ENCODE results near the gene AVL9. TPM values are rescaled to one million over a fixed set of nuclear protein-coding genes. Genes with fewer than 3 reads are reported as not detected.

AVL9 gene
- total and polyA plus RNA-seq, 8 donors, result 4.6 to 23.4 (median 17.2) TPM

DNA sequence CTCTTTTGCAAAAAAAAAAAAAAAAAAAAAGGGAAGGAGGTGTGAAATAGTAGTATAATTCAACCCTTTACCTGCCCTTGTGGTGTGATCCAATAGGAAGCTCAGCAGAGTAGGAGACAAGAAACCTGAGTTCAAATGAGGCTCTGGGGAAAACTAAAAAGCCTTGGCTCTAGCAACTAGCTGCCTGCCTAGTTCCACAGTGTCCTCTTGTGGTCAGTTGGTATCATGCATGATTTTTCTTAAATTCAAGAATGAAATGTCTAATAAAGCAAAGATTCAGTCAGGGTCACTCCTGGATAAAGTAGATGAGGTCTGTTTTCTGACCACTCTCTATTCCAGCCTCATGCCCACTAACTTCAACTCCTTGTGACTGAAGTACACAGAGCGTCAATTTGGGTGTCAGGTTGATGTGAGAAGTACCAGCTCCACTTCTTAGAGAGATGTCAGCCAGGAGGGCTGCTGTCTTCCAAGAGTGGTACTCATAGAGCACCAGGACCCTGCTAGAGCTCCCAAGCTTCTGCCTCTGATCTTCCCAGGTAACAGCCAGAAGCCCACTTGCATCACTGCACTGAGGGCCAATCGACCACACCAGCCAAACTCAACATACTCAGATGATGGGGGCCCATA is 15.6 kb upstream of the AVL9 start:
- 67 to 83% methylated on average over 2 of the region's 2 CpGs for WGBS, 2 donors
- DNase-seq, result no peak
- Histone ChIP-seq H3K27ac (no peak overlapping the region), H3K36me3 (no peaks in the 10 kb centered on the region), H3K4me3 (no peak overlapping the region), H3K4me1 (peaks cover 4 to 8% (median 7%) of the 10 kb centered on the region in 3 donors), H3K27me3 (no peaks in the 10 kb centered on the region), H3K9me3 (no peaks in the 10 kb centered on the region)
- FAIRE-seq, result no peak
- peak; percentile 42 to 70 (median 64) for ATAC-seq
- TF ChIP-seq, protein P1, sequence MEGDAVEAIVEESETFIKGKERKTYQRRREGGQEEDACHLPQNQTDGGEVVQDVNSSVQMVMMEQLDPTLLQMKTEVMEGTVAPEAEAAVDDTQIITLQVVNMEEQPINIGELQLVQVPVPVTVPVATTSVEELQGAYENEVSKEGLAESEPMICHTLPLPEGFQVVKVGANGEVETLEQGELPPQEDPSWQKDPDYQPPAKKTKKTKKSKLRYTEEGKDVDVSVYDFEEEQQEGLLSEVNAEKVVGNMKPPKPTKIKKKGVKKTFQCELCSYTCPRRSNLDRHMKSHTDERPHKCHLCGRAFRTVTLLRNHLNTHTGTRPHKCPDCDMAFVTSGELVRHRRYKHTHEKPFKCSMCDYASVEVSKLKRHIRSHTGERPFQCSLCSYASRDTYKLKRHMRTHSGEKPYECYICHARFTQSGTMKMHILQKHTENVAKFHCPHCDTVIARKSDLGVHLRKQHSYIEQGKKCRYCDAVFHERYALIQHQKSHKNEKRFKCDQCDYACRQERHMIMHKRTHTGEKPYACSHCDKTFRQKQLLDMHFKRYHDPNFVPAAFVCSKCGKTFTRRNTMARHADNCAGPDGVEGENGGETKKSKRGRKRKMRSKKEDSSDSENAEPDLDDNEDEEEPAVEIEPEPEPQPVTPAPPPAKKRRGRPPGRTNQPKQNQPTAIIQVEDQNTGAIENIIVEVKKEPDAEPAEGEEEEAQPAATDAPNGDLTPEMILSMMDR (IDR thresholded peaks at IDR 0.05), result peak; percentile 29 to 72 (median 58)
- intact Hi-C loops (cut with DNase I), result loop anchor here in 1 of 3 donors (5.0 kb wide), 1 partner anchor 262 kb away; no protein-coding TSS in a partner anchor

- Histone ChIP-seq H3K36me3 (peaks cover 0 to 2% (median 0%) of the 10 kb centered on the region in 3 donors), H3K4me3 (no peak overlapping the region), H3K27me3 (no peaks in the 10 kb centered on the region), H3K27ac (peak overlapping the region; percentile 21 to 66 (median 59)), H3K4me1 (peaks cover 4 to 8% (median 7%) of the 10 kb centered on the region in 3 donors), H3K9me3 (no peaks in the 10 kb centered on the region)
- ATAC-seq (peak in 1 of 4 donors; percentile 7), FAIRE-seq (no peak), DNase-seq (no peak)
- intact Hi-C loops (cut with DNase I), result no loop called here
- WGBS, 2 donors, result 47 to 68% methylated on average over 1 of the region's 1 CpG
- TF ChIP-seq, protein P1 (IDR thresholded peaks at IDR 0.05), result no peak
Observed at GRCh38 chr7:32481176-32481575, 14.1 kb upstream of the AVL9 start.

- TF ChIP-seq, protein P1 (IDR thresholded peaks at IDR 0.05), result no peak
- intact Hi-C loops (cut with DNase I), result no loop called here
- peak overlapping the region; percentile 21 to 66 (median 59) for H3K27ac ChIP-seq
Observed at GRCh38 chr7:32481921-32482320, 13.4 kb upstream of the AVL9 start.

DNA sequence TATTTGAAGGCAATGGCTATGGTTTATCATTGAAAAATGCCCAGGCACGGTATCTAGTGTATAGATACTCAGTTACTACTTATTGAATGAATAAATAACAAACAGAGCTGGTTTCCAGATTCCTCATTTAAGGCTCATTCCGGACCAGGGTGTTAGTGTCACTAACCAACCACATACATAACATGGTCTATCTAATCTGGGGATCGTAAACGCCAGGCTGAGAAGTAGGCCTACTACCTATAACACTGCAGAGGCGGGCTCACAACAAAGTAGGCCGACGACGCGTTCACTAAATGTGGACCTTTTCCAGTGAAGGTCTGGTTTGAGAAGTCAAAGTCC is 5.5 kb upstream of the AVL9 start:
- 1% methylated on average over 9 of the region's 9 CpGs for WGBS, 2 donors
- Histone ChIP-seq H3K27ac (peak overlapping the region; percentile 71 to 87 (median 77)), H3K4me3 (peak overlapping the region; percentile 64 to 79 (median 71)), H3K9me3 (no peaks in the 10 kb centered on the region), H3K4me1 (peaks cover 4 to 15% (median 11%) of the 10 kb centered on the region in 3 donors), H3K36me3 (peaks cover 0 to 8% (median 0%) of the 10 kb centered on the region in 3 donors), H3K27me3 (no peaks in the 10 kb centered on the region)
- FAIRE-seq, result no peak
- DNase-seq, result no peak
- intact Hi-C loops (cut with DNase I), result no loop called here
- TF ChIP-seq, protein P1 (IDR thresholded peaks at IDR 0.05), result no peak
- ATAC-seq, result no peak

More at GRCh38 chr7:32481921-32482320, 13.4 kb upstream of the AVL9 start:
- no peak for FAIRE-seq
- ATAC-seq, result peak; percentile 76 to 90 (median 87)
- Histone ChIP-seq H3K9me3 (no peaks in the 10 kb centered on the region), H3K36me3 (peaks cover 0 to 8% (median 0%) of the 10 kb centered on the region in 3 donors), H3K27me3 (no peaks in the 10 kb centered on the region), H3K4me3 (no peak overlapping the region), H3K4me1 (peaks cover 4 to 8% (median 7%) of the 10 kb centered on the region in 3 donors)
- WGBS, 2 donors, result 15% methylated on average over 3 of the region's 3 CpGs
- peak in 2 of 6 donors; percentile 30 to 31 for DNase-seq

Data from pancreas (tissue), 10 donors.